SK-N-SH (cell line): Measurements from ENCODE around the gene PCYT1A.

Source experiments
- CTCF ChIP-seq: fragments of 200-600 bp; sonication (generic); IDR thresholded peaks from 2 replicates; pipeline ENCODE4 v1.6.1; 2017; ENCODE audit warnings: antibody characterized with exemption, mild to moderate bottlenecking, moderate library complexity
- EP300 ChIP-seq, 2 experiments: IDR thresholded peaks; 2 replicates each; pipeline versions ENCODE4 v1.4.0 to v1.6.1; 2012; ENCODE audit warnings: borderline replicate concordance in 1 of 2, low read depth in 1 of 2, low read length in 1 of 2
- FOXJ3 ChIP-seq: sonication (generic); formaldehyde crosslinking; IDR thresholded peaks from 2 replicates; pipeline ENCODE4 v1.5.1; 2020; ENCODE audit warnings: mild to moderate bottlenecking, missing genetic modification reagents
- FOXM1 ChIP-seq: IDR thresholded peaks from 2 replicates; pipeline ENCODE4 v1.4.0; 2012; ENCODE audit warnings: low read depth, mild to moderate bottlenecking
- MAX ChIP-seq: IDR thresholded peaks from 2 replicates; pipeline ENCODE4 v1.4.0; 2012; ENCODE audit warnings: low read depth
- POLR2AphosphoS5 ChIP-seq: IDR thresholded peaks from 2 replicates; pipeline ENCODE4 v1.6.1; 2012; ENCODE audit warnings: low read depth, low read length
- RFX5 ChIP-seq: IDR thresholded peaks from 2 replicates; pipeline ENCODE4 v1.6.1; 2012; ENCODE audit warnings: mild to moderate bottlenecking, improper control_type of control experiment, low read length
- TAF1 ChIP-seq: IDR thresholded peaks from 2 replicates; pipeline ENCODE4 v1.6.1; 2012; ENCODE audit warnings: low read depth, mild to moderate bottlenecking, low read length, moderate library complexity, borderline replicate concordance
- TEAD4 ChIP-seq: IDR thresholded peaks from 2 replicates; pipeline ENCODE4 v1.4.0; 2012; ENCODE audit warnings: mild to moderate bottlenecking, borderline replicate concordance; ENCODE audit not compliant: insufficient read depth
- USF1 ChIP-seq: IDR thresholded peaks from 2 replicates; pipeline ENCODE4 v1.4.0; 2012; ENCODE audit warnings: low read depth, borderline replicate concordance
- TF ChIP-seq, protein P1 (sequence below): fragments of 150-350 bp; IDR thresholded peaks from 2 replicates; pipeline ENCODE4 v1.6.1; 2017; ENCODE audit warnings: antibody characterized with exemption, low read length, low read depth, borderline replicate concordance

DNA sequence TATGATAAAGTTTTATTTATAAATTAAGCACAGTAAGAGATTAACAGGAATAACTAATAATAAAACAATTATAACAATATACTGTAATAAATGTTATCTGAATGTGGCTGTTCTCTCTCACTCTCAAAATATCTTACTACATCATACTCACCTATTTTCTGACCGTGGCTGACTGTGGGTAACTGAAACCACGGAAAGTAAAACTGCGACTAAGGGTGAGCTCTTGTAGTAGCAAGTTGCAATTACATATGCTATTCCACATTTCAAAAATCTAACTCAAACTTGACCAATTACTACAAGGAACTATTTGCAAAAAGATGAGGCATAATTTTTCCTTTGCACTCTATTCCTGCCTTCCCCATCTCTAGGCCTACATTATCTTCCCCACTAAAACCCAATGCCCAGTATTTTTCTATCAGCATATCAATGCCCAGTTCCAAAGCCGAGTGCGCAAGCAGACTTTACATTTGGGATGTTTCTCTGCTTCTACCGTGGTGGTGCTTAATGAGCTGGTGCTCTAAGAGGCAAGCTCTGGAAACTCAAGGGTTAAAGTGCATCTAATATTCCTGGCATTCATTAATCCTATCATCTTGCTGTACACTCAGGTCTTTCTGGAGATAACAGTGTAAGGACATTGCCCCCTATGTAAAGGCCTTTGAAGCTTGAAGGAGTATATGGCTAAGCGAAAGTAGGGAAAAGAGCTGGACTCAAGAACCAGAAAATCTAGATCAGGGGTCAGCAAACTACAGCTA lies 6.7 kb downstream of the PCYT1A start:
- TF ChIP-seq RFX5 (no peak), TAF1 (no peak), CTCF (no peak), MAX (no peak), POLR2AphosphoS5 (no peak), FOXJ3 (CRISPR knock-in tag) (no peak), FOXM1 (no peak), TEAD4 (no peak), EP300 (IDR thresholded peaks at IDR 0.05; ENCODE audit: borderline replicate concordance in 1 of 2, low read depth in 1 of 2, low read length in 1 of 2) (no peak), USF1 (no peak)
- TF ChIP-seq, protein P1, sequence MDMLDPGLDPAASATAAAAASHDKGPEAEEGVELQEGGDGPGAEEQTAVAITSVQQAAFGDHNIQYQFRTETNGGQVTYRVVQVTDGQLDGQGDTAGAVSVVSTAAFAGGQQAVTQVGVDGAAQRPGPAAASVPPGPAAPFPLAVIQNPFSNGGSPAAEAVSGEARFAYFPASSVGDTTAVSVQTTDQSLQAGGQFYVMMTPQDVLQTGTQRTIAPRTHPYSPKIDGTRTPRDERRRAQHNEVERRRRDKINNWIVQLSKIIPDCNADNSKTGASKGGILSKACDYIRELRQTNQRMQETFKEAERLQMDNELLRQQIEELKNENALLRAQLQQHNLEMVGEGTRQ: no peak
